SK-N-SH (cell line): Measurements from ENCODE around the gene NSG2. TPM values are rescaled to one million over a fixed set of nuclear protein-coding genes. Genes with fewer than 3 reads are reported as not detected.

Experiments
- CTCF ChIA-PET: fragments of 300-600, 350-600 bp; formaldehyde crosslinking; extraction: SDS; loops from one replicate; lab custom pipeline; 2021; lab: Yijun Ruan, JAX
- POLR2A ChIA-PET: fragments of 350-600 bp; sonication (Branson Sonifier 250); formaldehyde crosslinking; extraction: SDS; loops from one replicate; lab custom pipeline; 2020; ENCODE audit warnings: antibody characterized with exemption, inconsistent platforms; lab: Yijun Ruan, JAX
- DNase-seq: peaks from one replicate; pipeline ENCODE4 v3.0.0; 2012
- H2AFZ ChIP-seq: fragments of 200-600 bp; sonication (generic); 2 replicates; pipeline ENCODE4 v1.8.1; 2016; ENCODE audit warnings: antibody characterized with exemption, mild to moderate bottlenecking, low read depth
- H3F3A ChIP-seq: fragments of 200-600 bp; sonication (generic); replicated peaks from 2 replicates; pipeline ENCODE3; 2016; ENCODE audit warnings: antibody characterized with exemption, mild to moderate bottlenecking; ENCODE audit not compliant: insufficient read depth
- H3K27ac ChIP-seq, 2 experiments: fragments of 200-500 bp in 1 of 2; fragments of 200-600 bp in 1 of 2; sonication (Bioruptor generic) in 1 of 2; sonication (generic), shearing (Covaris generic) in 1 of 2; 2 replicates each; pipeline versions ENCODE4 v1.5.1 to v1.6.1; 2014 to 2016; ENCODE audit warnings: low read depth in 2 of 2, inconsistent platforms in 1 of 2, low read length in 1 of 2, mild to moderate bottlenecking in 1 of 2, mixed read lengths in 1 of 2
- H3K27me3 ChIP-seq: fragments of 200-600 bp; sonication (generic), shearing (Covaris generic); 2 replicates; pipeline ENCODE4 v1.6.1; 2016; ENCODE audit warnings: mixed run types; ENCODE audit not compliant: insufficient read depth
- H3K36me3 ChIP-seq, 2 experiments: fragments of 200-500 bp in 1 of 2; fragments of 200-600 bp in 1 of 2; sonication (Bioruptor generic) in 1 of 2; sonication (generic) in 1 of 2; replicated peaks in 1 of 2; 2 replicates each; pipeline versions ENCODE3 to v1.5.1; 2014 to 2016; ENCODE audit warnings: low read length in 1 of 2, mild to moderate bottlenecking in 1 of 2; ENCODE audit not compliant: insufficient read depth in 2 of 2, control insufficient read depth in 1 of 2
- H3K4me1 ChIP-seq, 2 experiments: fragments of 200-500 bp in 1 of 2; fragments of 200-600 bp in 1 of 2; sonication (Bioruptor generic) in 1 of 2; sonication (generic), shearing (Covaris generic) in 1 of 2; 2 replicates each; pipeline versions ENCODE4 v1.5.1 to v1.6.1; 2014 to 2016; ENCODE audit warnings: low read depth in 1 of 2, low read length in 1 of 2, mixed run types in 1 of 2; ENCODE audit not compliant: insufficient read depth in 2 of 2, control insufficient read depth in 1 of 2
- H3K4me2 ChIP-seq: fragments of 200-600 bp; sonication (generic), shearing (Covaris generic); 2 replicates; pipeline ENCODE4 v1.6.1; 2017; ENCODE audit warnings: mixed run types
- H3K4me3 ChIP-seq, 2 experiments: fragments of 200-500 bp in 1 of 2; fragments of 200-600 bp in 1 of 2; sonication (Bioruptor generic) in 1 of 2; sonication (generic), shearing (Covaris generic) in 1 of 2; 2 replicates each; pipeline versions ENCODE4 v1.5.1 to v1.8.1; 2014 to 2016; ENCODE audit warnings: low read depth in 2 of 2, inconsistent platforms in 1 of 2, low read length in 1 of 2, mild to moderate bottlenecking in 1 of 2, mixed read lengths in 1 of 2, moderate library complexity in 1 of 2
- H3K79me2 ChIP-seq: fragments of 200-600 bp; sonication (generic); 2 replicates; pipeline ENCODE4 v1.8.1; 2017; ENCODE audit warnings: mild to moderate bottlenecking; ENCODE audit not compliant: insufficient read depth
- H3K9ac ChIP-seq: fragments of 200-600 bp; sonication (generic); 2 replicates; pipeline ENCODE4 v1.6.1; 2017; ENCODE audit warnings: mixed run types
- H3K9me2 ChIP-seq: fragments of 200-600 bp; sonication (generic); 2 replicates; pipeline ENCODE4 v1.6.1; 2017; ENCODE audit warnings: mixed run types
- H3K9me3 ChIP-seq: fragments of 200-600 bp; sonication (generic); 2 replicates; pipeline ENCODE4 v1.6.1; 2017; ENCODE audit warnings: mixed run types, mild to moderate bottlenecking, moderate library complexity
- H4K20me1 ChIP-seq: fragments of 200-600 bp; sonication (generic); 2 replicates; pipeline ENCODE4 v1.6.1; 2017; ENCODE audit warnings: mild to moderate bottlenecking, mixed run types; ENCODE audit not compliant: insufficient read depth
- CHD2 ChIP-seq: fragments of 150-350 bp; IDR thresholded peaks from 2 replicates; pipeline ENCODE4 v1.6.1; 2018; ENCODE audit warnings: low read length; ENCODE audit not compliant: partially characterized antibody
- CTCF ChIP-seq: fragments of 200-600 bp; sonication (generic); IDR thresholded peaks from 2 replicates; pipeline ENCODE4 v1.6.1; 2017; ENCODE audit warnings: antibody characterized with exemption, mild to moderate bottlenecking, moderate library complexity
- EP300 ChIP-seq, 2 experiments: IDR thresholded peaks; 2 replicates each; pipeline versions ENCODE4 v1.4.0 to v1.6.1; 2012; ENCODE audit warnings: borderline replicate concordance in 1 of 2, low read depth in 1 of 2, low read length in 1 of 2
- FOSL2 ChIP-seq: IDR thresholded peaks from 2 replicates; pipeline ENCODE4 v1.4.0; 2012; ENCODE audit warnings: low read depth, mild to moderate bottlenecking, moderate library complexity, borderline replicate concordance
- FOXJ3 ChIP-seq: sonication (generic); formaldehyde crosslinking; IDR thresholded peaks from 2 replicates; pipeline ENCODE4 v1.5.1; 2020; ENCODE audit warnings: mild to moderate bottlenecking, missing genetic modification reagents
- FOXM1 ChIP-seq: IDR thresholded peaks from 2 replicates; pipeline ENCODE4 v1.4.0; 2012; ENCODE audit warnings: low read depth, mild to moderate bottlenecking
- GABPA ChIP-seq: IDR thresholded peaks from 2 replicates; pipeline ENCODE4 v1.4.0; 2012; ENCODE audit warnings: low read depth, mild to moderate bottlenecking
- IRF3 ChIP-seq: fragments of 150-350 bp; IDR thresholded peaks from 2 replicates; pipeline ENCODE4 v1.6.1; 2016; ENCODE audit warnings: mild to moderate bottlenecking, low read depth, low read length
- JUND ChIP-seq: IDR thresholded peaks from 2 replicates; pipeline ENCODE4 v1.4.0; 2012
- MEF2A ChIP-seq: IDR thresholded peaks from 2 replicates; pipeline ENCODE4 v1.4.0; 2012; ENCODE audit warnings: low read depth, borderline replicate concordance
- NRF1 ChIP-seq: IDR thresholded peaks from 2 replicates; pipeline ENCODE4 v1.6.1; 2012; ENCODE audit warnings: low read depth, mild to moderate bottlenecking, low read length
- POLR2AphosphoS5 ChIP-seq: IDR thresholded peaks from 2 replicates; pipeline ENCODE4 v1.6.1; 2012; ENCODE audit warnings: low read depth, low read length
- RAD21 ChIP-seq: IDR thresholded peaks from 2 replicates; pipeline ENCODE4 v1.6.1; 2012; ENCODE audit warnings: mild to moderate bottlenecking, low read length
- REST ChIP-seq: IDR thresholded peaks from 2 replicates; pipeline ENCODE4 v1.6.1; 2012; ENCODE audit warnings: mild to moderate bottlenecking, low read depth, low read length, moderate library complexity
- RXRA ChIP-seq: IDR thresholded peaks from 2 replicates; pipeline ENCODE4 v1.4.0; 2012; ENCODE audit warnings: low read depth, mild to moderate bottlenecking, borderline replicate concordance
- SMC3 ChIP-seq: IDR thresholded peaks from 2 replicates; pipeline ENCODE4 v1.6.1; 2012; ENCODE audit warnings: low read depth, low read length, improper control_type of control experiment
- TCF12 ChIP-seq: IDR thresholded peaks from 2 replicates; pipeline ENCODE4 v1.4.0; 2012
- TEAD4 ChIP-seq: IDR thresholded peaks from 2 replicates; pipeline ENCODE4 v1.4.0; 2012; ENCODE audit warnings: mild to moderate bottlenecking, borderline replicate concordance; ENCODE audit not compliant: insufficient read depth
- WGBS: methylation state at CpG from one replicate; pipeline ENCODE4 v1.1.6; 2017; ENCODE audit warnings: low lambda C conversion rate; 5-methylcytosine and 5-hydroxymethylcytosine counted together
- polyA plus RNA-seq, 3 experiments: library from polyadenylated mRNA; depleted of rRNA; stranded (reverse); fragments of >200 nt; gene quantifications; 2 replicates each; pipeline ENCODE4 v1.2.3, GENCODE V29; 2012

NSG2 gene
- polyA plus RNA-seq, 1 of the 3 experiments (the other 2 are of a cell fraction) = 4.3 TPM

GRCh38 chr5:174000076-174000475 lies 45.4 kb upstream of the NSG2 start:
- CTCF ChIA-PET = interaction anchor here (1.5 kb wide), 1 partner anchor 317 kb away, joined by 3 read pairs; no protein-coding TSS in a partner anchor
- no peak overlapping the region; the same call in 1 of the 2 replicates for H2AFZ ChIP-seq
- no peak overlapping the region for H3K27ac ChIP-seq
- TF ChIP-seq MEF2A = no peak
- TF ChIP-seq CHD2 = no peak
- no peak for TF ChIP-seq FOXJ3 (CRISPR knock-in tag)
- TF ChIP-seq FOXM1 = no peak
- no peak for TF ChIP-seq FOSL2
- TF ChIP-seq CTCF = no peak
- TF ChIP-seq SMC3 = no peak
- no peak for TF ChIP-seq TEAD4
- no peak for TF ChIP-seq IRF3
- no peak for TF ChIP-seq RAD21
- no peak overlapping the region for H3K4me2 ChIP-seq
- no peaks in the 10 kb centered on the region for H3K4me1 ChIP-seq
- H3K36me3 ChIP-seq = no peaks in the 10 kb centered on the region
- H4K20me1 ChIP-seq = no peaks in the 10 kb centered on the region
- no peaks in the 10 kb centered on the region for H3K9me2 ChIP-seq
- POLR2A ChIA-PET = no interaction called here
- H3K9me3 ChIP-seq = no peaks in the 10 kb centered on the region
- H3K9ac ChIP-seq = no peak overlapping the region
- DNase-seq = no peak
- H3F3A ChIP-seq = no peaks in the 10 kb centered on the region
- 26% methylated on average over 4 of the region's 4 CpGs for WGBS
- H3K27me3 ChIP-seq = no peaks in the 10 kb centered on the region
- no peak overlapping the region for H3K4me3 ChIP-seq
- no peaks in the 10 kb centered on the region for H3K79me2 ChIP-seq

- TF ChIP-seq POLR2AphosphoS5 (no peak), NRF1 (no peak), TCF12 (no peak), EP300 (IDR thresholded peaks at IDR 0.05; ENCODE audit: borderline replicate concordance in 1 of 2, low read depth in 1 of 2, low read length in 1 of 2) (no peak), RXRA (no peak), JUND (no peak), REST (no peak), SMC3 (no peak), GABPA (no peak)
- no peaks in the 10 kb centered on the region for H3K4me1 ChIP-seq
- H3K4me3 ChIP-seq = no peak overlapping the region
- no peaks in the 10 kb centered on the region for H3K79me2 ChIP-seq
- no peak overlapping the region for H3K4me2 ChIP-seq
- ChIA-PET POLR2A (no interaction called here), CTCF (no interaction called here)
- no peaks in the 10 kb centered on the region for H3K36me3 ChIP-seq
- H2AFZ ChIP-seq = no peak overlapping the region
- H3K9ac ChIP-seq = no peak overlapping the region
- H4K20me1 ChIP-seq = no peaks in the 10 kb centered on the region
- H3F3A ChIP-seq = no peaks in the 10 kb centered on the region
- H3K9me2 ChIP-seq = no peaks in the 10 kb centered on the region
- DNase-seq = no peak
- no peaks in the 10 kb centered on the region for H3K9me3 ChIP-seq
- H3K27ac ChIP-seq = no peak overlapping the region
- H3K27me3 ChIP-seq = no peaks in the 10 kb centered on the region
Measured at GRCh38 chr5:174003795-174004194, 41.7 kb upstream of the NSG2 start.
